Measurements from ENCODE around the gene DISC1.

GRCh38 chr1:231985296-231986023 is 358.9 kb downstream of the DISC1 start:
- TF ChIP-seq CTCF (IDR thresholded peaks at IDR 0.05; ENCODE audit: insufficient read depth, low read length, poor library complexity, severe bottlenecking) (no peak), EZH2phosphoT487 (conservative IDR thresholded peaks at IDR 0.05; ENCODE audit: low read length) (no peak)
